Measurements from ENCODE around the gene MAGI1.
"Not testable (repeated sequence)": the region's sequence is repeated elsewhere in the genome, so short reads cannot be mapped to it uniquely, and the experiment has no call there.

MAGI1 gene

DNA sequence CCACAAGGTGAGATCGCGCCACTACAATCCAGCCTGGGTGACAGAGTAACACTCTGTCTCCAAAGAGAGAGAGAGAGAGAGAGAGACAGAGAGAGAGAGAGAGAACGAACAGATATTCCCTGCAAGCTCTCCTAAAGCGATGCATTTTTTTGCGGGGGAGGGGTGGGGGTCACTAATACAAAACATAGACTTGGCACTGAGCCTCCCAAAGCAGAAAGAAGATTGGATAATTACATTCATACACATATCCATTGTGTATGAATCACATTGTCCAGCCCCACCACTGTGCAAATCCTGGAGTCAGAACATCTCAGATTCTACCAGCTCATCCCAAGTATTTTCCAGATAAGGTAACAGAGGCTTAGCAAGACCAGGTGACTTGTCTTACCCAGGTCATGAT is 459.9 kb downstream of the MAGI1 start:
- Mint-ChIP-seq H3K36me3 (no peaks in the 10 kb centered on the region), H3K9me3 (peaks cover 7% of the 10 kb centered on the region), H3K4me1 (no peaks in the 10 kb centered on the region), H3K4me3 (no peak overlapping the region), H3K27me3 (no peaks in the 10 kb centered on the region), H3K27ac (no peak overlapping the region)
- ATAC-seq = no peak

DNA sequence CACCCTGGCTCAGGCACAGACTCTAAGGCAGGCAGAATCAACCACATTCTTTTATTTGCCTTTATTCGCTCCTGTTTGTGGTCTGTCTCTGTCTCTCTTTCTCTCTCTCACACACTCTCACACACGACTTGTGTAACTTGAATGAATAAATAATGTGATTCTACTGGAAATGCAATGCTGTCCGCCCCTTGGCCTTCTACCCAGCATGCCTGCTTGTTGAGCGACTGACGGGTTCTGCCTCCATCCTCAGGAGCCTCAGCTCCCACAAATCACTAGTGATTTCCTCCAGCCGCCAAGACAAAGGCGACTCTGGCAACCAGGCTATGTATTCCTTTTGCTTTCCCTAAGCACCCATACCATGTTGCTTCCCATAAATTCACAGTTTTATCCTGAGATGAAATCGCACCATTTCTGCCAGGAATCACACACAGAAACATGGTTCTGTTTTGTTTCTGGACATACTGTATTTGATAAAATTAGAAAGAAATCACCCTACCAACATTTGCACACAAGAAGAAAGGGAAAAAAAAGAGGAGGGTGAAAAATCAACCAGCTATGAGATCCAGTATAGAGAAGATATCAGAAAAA is 460.8 kb downstream of the MAGI1 start:
- H3K36me3 Mint-ChIP-seq = no peaks in the 10 kb centered on the region
- no peaks in the 10 kb centered on the region for H3K27me3 Mint-ChIP-seq
- H3K27ac Mint-ChIP-seq = no peak overlapping the region
- peaks cover 7% of the 10 kb centered on the region for H3K9me3 Mint-ChIP-seq
- no peak overlapping the region for H3K4me3 Mint-ChIP-seq
- no peaks in the 10 kb centered on the region for H3K4me1 Mint-ChIP-seq
- ATAC-seq = no peak

DNA sequence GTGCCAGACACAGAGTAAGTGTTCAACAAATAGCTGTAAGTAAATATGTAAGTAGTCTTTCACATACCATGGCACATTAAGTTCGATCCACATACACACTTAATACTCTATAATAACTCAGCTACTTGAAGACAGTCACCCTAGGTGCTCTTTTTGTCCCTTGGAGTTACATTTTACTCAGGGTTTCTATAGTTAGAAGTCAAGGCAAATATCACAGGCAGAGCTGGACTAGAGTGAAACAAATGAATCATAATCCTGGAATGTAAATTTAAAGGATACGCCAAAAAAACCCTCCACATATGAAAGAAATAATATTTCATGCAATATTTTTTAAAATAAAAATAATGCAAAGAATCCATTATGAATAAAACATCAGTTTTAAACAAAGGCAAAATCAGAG is 461.8 kb downstream of the MAGI1 start:
- ATAC-seq = no peak
- H3K9me3 Mint-ChIP-seq = peaks cover 7% of the 10 kb centered on the region
- H3K36me3 Mint-ChIP-seq = no peaks in the 10 kb centered on the region
- no peaks in the 10 kb centered on the region for H3K27me3 Mint-ChIP-seq
- H3K4me1 Mint-ChIP-seq = no peaks in the 10 kb centered on the region
- H3K27ac Mint-ChIP-seq = no peak overlapping the region
- no peak overlapping the region for H3K4me3 Mint-ChIP-seq

DNA sequence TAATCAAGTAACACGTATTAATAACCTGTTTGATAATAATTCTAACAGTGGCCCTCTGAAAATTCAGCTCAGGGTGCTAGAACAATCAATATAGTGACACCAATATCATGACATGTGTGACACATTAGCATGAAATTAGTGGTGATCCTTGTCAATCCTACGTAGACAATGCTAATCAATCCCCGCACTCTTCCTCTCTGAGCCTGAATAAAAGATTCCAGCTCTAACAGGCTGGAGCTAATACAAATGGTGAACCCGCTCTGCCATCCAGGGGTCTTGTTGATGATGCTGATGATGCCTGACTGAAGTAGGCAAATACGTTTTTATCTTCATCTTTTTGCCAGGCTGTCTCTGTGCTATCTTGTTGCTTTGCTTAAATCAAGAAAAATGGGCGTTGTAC is 462.5 kb downstream of the MAGI1 start:
- Mint-ChIP-seq H3K9me3 (peaks cover 2% of the 10 kb centered on the region), H3K27me3 (no peaks in the 10 kb centered on the region), H3K4me3 (no peak overlapping the region), H3K4me1 (no peaks in the 10 kb centered on the region), H3K27ac (no peak overlapping the region), H3K36me3 (no peaks in the 10 kb centered on the region)
- ATAC-seq = no peak

DNA sequence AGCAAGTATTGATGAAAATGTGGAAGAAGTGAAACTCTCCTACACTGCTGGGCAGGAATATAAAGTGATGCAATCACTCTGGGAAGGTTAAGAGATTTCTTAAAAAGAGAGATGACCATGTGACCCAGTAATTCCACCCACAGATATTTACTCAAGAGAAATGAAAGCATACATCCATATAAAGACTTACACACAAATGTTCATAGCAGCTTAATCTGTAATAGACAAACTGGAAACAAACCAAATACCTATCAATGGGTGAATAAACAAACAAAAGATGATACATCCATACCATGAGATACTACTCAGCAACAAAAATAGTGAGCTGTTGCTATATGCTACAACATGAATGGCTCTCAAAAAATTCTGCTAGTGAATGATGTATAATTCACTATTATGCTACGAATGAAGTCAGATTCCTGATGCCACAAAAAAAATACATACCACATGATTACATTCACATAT is 463.3 kb downstream of the MAGI1 start:
- no peak overlapping the region for H3K4me3 Mint-ChIP-seq
- H3K27me3 Mint-ChIP-seq = no peaks in the 10 kb centered on the region
- H3K36me3 Mint-ChIP-seq = no peaks in the 10 kb centered on the region
- H3K27ac Mint-ChIP-seq = no peak overlapping the region
- H3K9me3 Mint-ChIP-seq = peaks cover 2% of the 10 kb centered on the region
- H3K4me1 Mint-ChIP-seq = no peaks in the 10 kb centered on the region
- ATAC-seq = no peak

DNA sequence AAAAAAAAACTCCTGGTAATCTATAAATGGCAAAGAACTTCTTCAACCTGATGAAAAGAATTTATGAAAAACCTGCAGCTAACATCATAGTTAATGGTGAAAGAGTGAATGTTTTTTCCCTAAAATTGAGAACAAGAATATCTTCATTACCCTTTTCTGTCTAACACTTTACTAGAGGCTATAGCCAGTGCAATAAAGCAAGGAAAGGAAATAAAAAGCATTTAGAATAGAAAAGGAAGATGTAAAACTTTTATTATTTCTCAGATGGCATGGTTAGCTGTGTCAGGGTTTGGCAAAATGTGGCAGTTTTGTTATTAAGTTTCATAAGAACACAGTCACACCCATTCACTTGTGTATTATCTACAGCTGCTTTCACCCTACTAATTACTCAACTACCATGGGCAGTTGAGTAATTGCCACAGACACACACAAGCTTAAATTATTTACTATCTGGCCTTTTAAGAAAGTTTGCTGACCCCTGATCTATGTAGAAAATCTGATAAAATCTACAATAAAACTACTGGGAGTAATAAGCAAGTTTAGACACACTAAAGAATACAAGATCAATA is 465.1 kb downstream of the MAGI1 start:
- Mint-ChIP-seq H3K9me3 (peaks cover 2% of the 10 kb centered on the region), H3K27me3 (no peaks in the 10 kb centered on the region), H3K27ac (no peak overlapping the region), H3K36me3 (no peaks in the 10 kb centered on the region), H3K4me1 (no peaks in the 10 kb centered on the region), H3K4me3 (no peak overlapping the region)
- ATAC-seq = no peak

DNA sequence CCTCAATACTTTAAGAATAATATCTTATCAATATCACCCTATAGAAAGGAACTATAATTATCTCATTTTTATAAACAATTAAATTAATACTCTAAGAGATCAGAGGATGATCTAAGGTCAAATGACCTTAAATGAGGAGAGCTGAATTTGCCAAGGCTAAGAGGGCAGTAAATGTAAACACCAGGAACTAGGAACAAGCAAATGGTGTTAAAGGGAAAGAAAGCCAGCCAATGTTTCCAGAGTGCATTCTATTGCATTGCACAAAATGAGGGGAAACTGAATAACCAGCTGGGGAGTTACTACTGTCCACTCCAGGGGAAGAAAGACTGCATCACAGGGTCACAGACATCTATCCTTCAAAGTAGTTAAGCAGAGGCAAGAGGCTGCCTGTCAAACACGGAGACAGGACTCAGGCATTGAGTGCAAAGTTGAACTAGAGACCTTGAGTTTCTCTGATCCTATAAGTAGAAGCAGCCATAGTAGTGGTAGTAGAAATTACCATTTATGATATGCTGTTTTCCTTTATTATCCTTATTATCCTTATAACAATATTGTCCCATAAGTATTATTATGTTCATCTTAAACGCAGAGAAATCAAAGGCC is 466.4 kb downstream of the MAGI1 start:
- H3K36me3 Mint-ChIP-seq = no peaks in the 10 kb centered on the region
- H3K27me3 Mint-ChIP-seq = no peaks in the 10 kb centered on the region
- H3K27ac Mint-ChIP-seq = no peak overlapping the region
- H3K4me1 Mint-ChIP-seq = no peaks in the 10 kb centered on the region
- H3K9me3 Mint-ChIP-seq = no peaks in the 10 kb centered on the region
- ATAC-seq = no peak
- H3K4me3 Mint-ChIP-seq = no peak overlapping the region

DNA sequence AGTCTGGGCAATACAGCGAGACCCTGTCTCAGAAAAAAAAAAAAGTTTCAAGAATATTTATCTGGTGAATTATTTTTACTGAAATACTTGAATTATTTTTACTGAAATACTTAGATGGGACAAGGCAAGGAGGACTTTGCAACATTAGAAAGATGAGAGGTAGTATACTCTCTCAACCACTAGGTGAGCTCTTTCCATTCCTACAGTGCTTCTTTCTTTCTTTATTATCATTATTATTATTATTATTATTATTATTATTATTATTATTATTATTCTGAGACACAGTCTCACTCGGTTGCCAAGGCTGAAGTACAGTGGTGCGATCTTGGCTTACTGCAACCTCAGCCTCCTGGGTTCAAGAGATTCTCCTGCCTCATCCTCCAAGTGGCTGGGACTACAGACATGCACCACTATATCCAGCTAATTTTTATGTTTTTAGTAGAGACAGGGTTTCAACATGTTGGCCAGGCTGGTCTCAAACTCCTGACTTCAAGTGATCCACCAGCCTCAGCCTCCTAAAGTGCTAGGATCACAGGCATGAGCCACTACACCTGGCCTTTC is 468.8 kb downstream of the MAGI1 start:
- no peak overlapping the region for H3K4me3 Mint-ChIP-seq
- no peak for ATAC-seq
- H3K36me3 Mint-ChIP-seq = no peaks in the 10 kb centered on the region
- no peaks in the 10 kb centered on the region for H3K4me1 Mint-ChIP-seq
- no peaks in the 10 kb centered on the region for H3K27me3 Mint-ChIP-seq
- no peak overlapping the region for H3K27ac Mint-ChIP-seq
- no peaks in the 10 kb centered on the region for H3K9me3 Mint-ChIP-seq

DNA sequence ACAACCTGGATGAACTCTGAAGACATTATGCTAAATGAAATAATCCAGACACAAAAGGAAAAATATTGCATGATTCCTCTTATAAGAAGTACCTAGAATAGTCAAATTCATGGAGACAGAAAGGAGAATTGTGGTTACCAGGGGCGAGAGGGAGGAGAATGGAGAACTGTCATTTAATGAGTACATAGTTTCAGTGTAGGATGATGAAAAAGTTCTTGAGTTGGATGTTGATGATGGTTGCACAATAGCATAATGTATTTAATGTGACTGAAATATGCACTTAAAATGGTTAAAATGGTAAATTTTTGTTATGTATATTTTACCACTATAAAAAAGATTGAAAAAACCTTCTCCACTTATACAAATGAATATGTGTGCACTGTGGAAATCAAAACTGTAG is 469.6 kb downstream of the MAGI1 start:
- Mint-ChIP-seq H3K36me3 (no peaks in the 10 kb centered on the region), H3K27me3 (no peaks in the 10 kb centered on the region), H3K4me3 (no peak overlapping the region), H3K27ac (no peak overlapping the region), H3K9me3 (no peaks in the 10 kb centered on the region), H3K4me1 (no peaks in the 10 kb centered on the region)
- no peak for ATAC-seq

DNA sequence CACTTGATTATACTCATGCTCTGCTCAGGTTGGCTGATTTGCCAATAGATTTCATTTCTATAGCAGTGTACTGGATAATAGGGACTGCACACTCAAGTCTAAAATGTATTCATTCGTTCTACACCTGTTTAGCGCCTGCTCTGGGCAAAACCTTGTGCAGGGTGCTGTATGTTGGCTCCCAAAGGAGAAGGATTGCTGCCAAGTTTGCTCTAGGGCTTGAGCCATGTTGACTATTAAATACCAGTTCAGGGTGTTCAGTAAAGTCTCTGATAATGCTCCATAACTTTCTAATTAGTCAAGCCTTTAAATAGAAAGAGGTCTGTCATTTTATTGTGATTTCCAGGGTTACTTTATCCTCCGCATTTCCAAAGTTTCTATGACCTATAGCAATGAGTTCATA is 470.2 kb downstream of the MAGI1 start:
- Mint-ChIP-seq H3K27ac (no peak overlapping the region), H3K9me3 (no peaks in the 10 kb centered on the region), H3K36me3 (no peaks in the 10 kb centered on the region), H3K27me3 (no peaks in the 10 kb centered on the region), H3K4me3 (no peak overlapping the region), H3K4me1 (no peaks in the 10 kb centered on the region)
- ATAC-seq = no peak

DNA sequence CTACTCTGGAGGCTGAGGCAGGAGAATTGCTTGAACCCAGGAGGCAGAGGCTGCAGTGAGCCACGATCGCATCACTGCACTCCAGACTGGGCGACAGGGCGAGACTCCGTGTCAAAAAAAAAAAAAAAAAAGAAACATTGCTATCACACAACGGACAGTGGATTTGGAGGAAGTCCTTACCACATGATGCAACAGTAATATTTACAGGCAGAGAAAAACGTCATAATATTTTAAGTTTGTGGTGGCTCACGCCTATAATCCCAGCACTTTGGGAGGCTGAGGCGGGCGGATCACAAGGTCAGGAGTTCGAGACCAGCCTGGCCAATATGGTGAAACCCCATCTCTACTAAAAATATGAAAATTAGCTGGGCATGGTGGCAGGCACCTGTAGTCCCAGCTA is 473.0 kb downstream of the MAGI1 start:
- H3K4me3 Mint-ChIP-seq, H3K27me3 Mint-ChIP-seq, ATAC-seq, H3K9me3 Mint-ChIP-seq, H3K4me1 Mint-ChIP-seq, H3K27ac Mint-ChIP-seq, H3K36me3 Mint-ChIP-seq: not testable (repeated sequence)

DNA sequence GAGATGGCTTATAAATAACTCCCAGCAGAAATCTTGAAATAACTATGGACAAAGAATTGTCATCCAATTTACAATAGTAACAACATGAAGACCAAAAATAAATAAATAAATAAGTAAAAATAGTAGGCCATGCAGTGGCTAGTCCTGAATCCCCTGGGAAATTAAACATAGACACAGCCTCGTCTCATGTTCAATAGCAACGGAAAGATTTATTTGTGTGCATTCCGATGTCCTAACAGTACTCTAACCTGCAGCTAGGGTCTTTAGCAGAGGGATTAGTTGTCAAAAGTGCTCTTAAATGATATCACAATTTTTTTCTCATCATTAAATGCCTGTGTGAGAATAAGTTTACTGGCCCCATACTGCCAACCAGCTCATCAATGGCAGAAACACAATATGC is 474.2 kb downstream of the MAGI1 start:
- Mint-ChIP-seq H3K36me3 (no peaks in the 10 kb centered on the region), H3K4me1 (no peaks in the 10 kb centered on the region), H3K9me3 (no peaks in the 10 kb centered on the region), H3K27me3 (no peaks in the 10 kb centered on the region), H3K27ac (no peak overlapping the region), H3K4me3 (no peak overlapping the region)
- ATAC-seq = no peak

DNA sequence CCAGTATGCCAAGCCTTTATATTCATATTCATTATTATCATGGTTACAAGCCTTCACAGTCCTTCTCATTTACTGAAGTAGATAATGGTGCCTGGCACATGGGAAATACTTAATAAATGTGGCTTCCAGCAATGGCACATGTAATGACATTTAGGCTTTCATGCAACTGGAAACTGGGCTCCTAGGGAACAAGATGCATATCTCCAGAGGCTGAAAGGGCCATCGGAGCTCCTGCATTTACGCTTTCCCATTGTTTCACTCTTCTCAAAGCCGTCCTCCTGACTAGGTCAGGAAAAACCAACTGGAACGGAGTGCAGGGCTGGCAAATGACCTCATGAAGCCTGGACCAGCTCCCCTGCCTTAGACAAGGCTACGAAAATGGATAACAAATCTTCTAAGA is 474.9 kb downstream of the MAGI1 start:
- Mint-ChIP-seq H3K9me3 (no peaks in the 10 kb centered on the region), H3K27me3 (no peaks in the 10 kb centered on the region), H3K4me3 (no peak overlapping the region), H3K27ac (no peak overlapping the region), H3K36me3 (no peaks in the 10 kb centered on the region), H3K4me1 (no peaks in the 10 kb centered on the region)
- ATAC-seq = no peak

DNA sequence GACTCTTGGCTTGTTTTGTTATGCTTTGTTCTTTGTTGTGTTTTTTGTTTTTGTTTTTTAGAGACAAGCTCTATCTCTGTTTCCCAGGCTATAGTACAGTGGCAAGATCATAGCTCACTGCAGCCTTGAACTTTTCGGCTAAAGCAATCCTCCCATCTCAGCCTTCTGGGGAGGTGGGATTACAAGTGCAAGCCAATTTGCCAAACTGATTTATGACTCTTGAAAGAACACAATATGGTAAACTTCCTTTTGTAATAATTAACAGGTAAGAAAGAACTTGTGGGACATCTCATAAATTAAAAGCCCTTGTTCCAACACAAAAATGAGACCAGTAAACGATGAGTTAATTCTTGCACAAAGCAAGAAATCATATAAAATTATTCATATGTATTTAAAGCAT is 476.3 kb downstream of the MAGI1 start:
- ATAC-seq = no peak
- H3K4me3 Mint-ChIP-seq = no peak overlapping the region
- no peaks in the 10 kb centered on the region for H3K27me3 Mint-ChIP-seq
- no peaks in the 10 kb centered on the region for H3K4me1 Mint-ChIP-seq
- no peak overlapping the region for H3K27ac Mint-ChIP-seq
- H3K9me3 Mint-ChIP-seq = no peaks in the 10 kb centered on the region
- H3K36me3 Mint-ChIP-seq = no peaks in the 10 kb centered on the region

DNA sequence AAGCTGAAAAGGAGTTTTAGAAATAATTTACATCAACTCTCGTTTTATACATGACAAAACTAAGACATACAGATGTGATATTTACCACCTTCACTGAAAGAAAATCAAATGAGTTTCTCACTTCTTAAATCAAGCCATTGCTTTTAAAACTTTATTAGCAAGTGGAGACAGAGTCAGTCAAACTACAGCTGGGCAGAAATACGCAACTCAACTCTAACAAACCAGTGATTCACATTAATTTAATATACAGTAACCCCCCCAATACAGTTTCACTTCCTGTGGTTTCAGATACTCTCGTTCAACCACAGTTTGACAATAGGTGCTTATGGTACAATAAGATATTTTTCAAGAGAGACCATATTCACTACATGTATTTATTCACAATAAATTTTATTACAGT is 477.1 kb downstream of the MAGI1 start:
- ATAC-seq = no peak
- H3K9me3 Mint-ChIP-seq = no peaks in the 10 kb centered on the region
- H3K4me1 Mint-ChIP-seq = no peaks in the 10 kb centered on the region
- H3K36me3 Mint-ChIP-seq = no peaks in the 10 kb centered on the region
- H3K4me3 Mint-ChIP-seq = no peak overlapping the region
- no peaks in the 10 kb centered on the region for H3K27me3 Mint-ChIP-seq
- no peak overlapping the region for H3K27ac Mint-ChIP-seq

DNA sequence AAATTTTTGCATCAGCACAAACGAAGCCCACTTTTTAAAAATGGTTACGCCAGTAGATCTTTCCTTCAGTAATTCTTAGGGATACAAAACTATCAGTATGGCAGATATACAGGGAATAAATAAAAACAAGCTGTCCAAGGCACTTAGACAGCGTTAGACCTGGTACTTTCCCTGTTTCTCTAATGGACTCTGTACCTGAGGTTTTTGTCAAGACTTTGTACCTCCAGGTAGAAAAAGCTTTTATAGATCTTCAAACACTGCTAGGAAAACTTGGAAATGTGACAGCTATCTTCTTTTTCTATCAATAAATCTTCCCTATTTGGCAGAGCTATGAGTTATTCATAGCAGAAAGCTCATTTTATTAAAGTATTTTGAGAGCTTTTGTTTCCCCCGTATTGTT is 477.8 kb downstream of the MAGI1 start:
- H3K4me3 Mint-ChIP-seq = no peak overlapping the region
- H3K36me3 Mint-ChIP-seq = no peaks in the 10 kb centered on the region
- ATAC-seq = no peak
- H3K4me1 Mint-ChIP-seq = no peaks in the 10 kb centered on the region
- H3K9me3 Mint-ChIP-seq = no peaks in the 10 kb centered on the region
- no peaks in the 10 kb centered on the region for H3K27me3 Mint-ChIP-seq
- no peak overlapping the region for H3K27ac Mint-ChIP-seq
